Measurements from ENCODE around the gene DRC1. TPM values are rescaled to one million over a fixed set of nuclear protein-coding genes. Genes with fewer than 3 reads are reported as not detected.
"Not testable (repeated sequence)": the region's sequence is repeated elsewhere in the genome, so short reads cannot be mapped to it uniquely, and the experiment has no call there.

DRC1 gene
- total RNA-seq (ENCODE audit: unreplicated experiment) = 2.3 TPM
- long read RNA-seq, partial matches to known transcripts = 0 of 1 reads
- long read RNA-seq, other reads (novel, unspliced or antisense) = 1 of 1 reads

GRCh38 chr2:26401739-26402541 is at the start of gene DRC1:
TSS of gene DRC1 (plus strand) at chr2:26401920. CDS start at chr2:26401990, 70 bp downstream.
- peaks cover 8% of the 10 kb centered on the region for H3K4me1 Mint-ChIP-seq (ENCODE audit: low read depth, unreplicated experiment)
- peak within 1 kb of the TSS; percentile 78 for H3K27ac Mint-ChIP-seq (ENCODE audit: unreplicated experiment)
- peak; percentile 97 for DNase-seq
- no peak for TF ChIP-seq CTCF (IDR thresholded peaks at IDR 0.05; ENCODE audit: partially characterized antibody, unreplicated experiment)
- H3K27me3 Mint-ChIP-seq (ENCODE audit: unreplicated experiment) = peaks cover 2% of the 10 kb centered on the region
- H3K4me3 Mint-ChIP-seq (ENCODE audit: unreplicated experiment) = peak within 1 kb of the TSS; percentile 81
- no peaks in the 10 kb centered on the region for H3K9me3 Mint-ChIP-seq (ENCODE audit: unreplicated experiment)
- no peaks in the 10 kb centered on the region for H3K36me3 Mint-ChIP-seq (ENCODE audit: unreplicated experiment)

GRCh38 chr2:26352892-26353291 is 48.8 kb upstream of the DRC1 start:
- Mint-ChIP-seq H3K4me1 (ENCODE audit: low read depth, unreplicated experiment) (peaks cover 5% of the 10 kb centered on the region), H3K27ac (ENCODE audit: unreplicated experiment) (no peak overlapping the region), H3K4me3 (ENCODE audit: unreplicated experiment) (no peak overlapping the region), H3K9me3 (ENCODE audit: unreplicated experiment) (peaks cover 2% of the 10 kb centered on the region), H3K27me3 (ENCODE audit: unreplicated experiment) (no peaks in the 10 kb centered on the region), H3K36me3 (ENCODE audit: unreplicated experiment) (no peaks in the 10 kb centered on the region)
- no peak for DNase-seq
- no peak for TF ChIP-seq CTCF (IDR thresholded peaks at IDR 0.05; ENCODE audit: partially characterized antibody, unreplicated experiment)

- H3K36me3 Mint-ChIP-seq (ENCODE audit: unreplicated experiment); DNase-seq; H3K4me1 Mint-ChIP-seq (ENCODE audit: low read depth, unreplicated experiment); H3K27me3 Mint-ChIP-seq (ENCODE audit: unreplicated experiment); H3K27ac Mint-ChIP-seq (ENCODE audit: unreplicated experiment); H3K9me3 Mint-ChIP-seq (ENCODE audit: unreplicated experiment); H3K4me3 Mint-ChIP-seq (ENCODE audit: unreplicated experiment): not testable (repeated sequence)
These were observed 47.3 kb upstream of the DRC1 start for GRCh38 chr2:26354469-26354868.

- Mint-ChIP-seq H3K4me3 (ENCODE audit: unreplicated experiment) (no peak overlapping the region), H3K9me3 (ENCODE audit: unreplicated experiment) (no peaks in the 10 kb centered on the region), H3K4me1 (ENCODE audit: low read depth, unreplicated experiment) (no peaks in the 10 kb centered on the region), H3K36me3 (ENCODE audit: unreplicated experiment) (no peaks in the 10 kb centered on the region), H3K27me3 (ENCODE audit: unreplicated experiment) (no peaks in the 10 kb centered on the region), H3K27ac (ENCODE audit: unreplicated experiment) (no peak overlapping the region)
- DNase-seq = no peak
- no peak for TF ChIP-seq CTCF (IDR thresholded peaks at IDR 0.05; ENCODE audit: partially characterized antibody, unreplicated experiment)
These were observed 46.4 kb upstream of the DRC1 start for GRCh38 chr2:26355038-26355995.

GRCh38 chr2:26356111-26356510 is 45.6 kb upstream of the DRC1 start:
- DNase-seq = no peak
- Mint-ChIP-seq H3K4me3 (ENCODE audit: unreplicated experiment) (no peak overlapping the region), H3K27ac (ENCODE audit: unreplicated experiment) (no peak overlapping the region)

More at GRCh38 chr2:26356111-26356510, 45.6 kb upstream of the DRC1 start:
- TF ChIP-seq CTCF (IDR thresholded peaks at IDR 0.05; ENCODE audit: partially characterized antibody, unreplicated experiment) = no peak
- Mint-ChIP-seq H3K27me3 (ENCODE audit: unreplicated experiment) (no peaks in the 10 kb centered on the region), H3K4me1 (ENCODE audit: low read depth, unreplicated experiment) (no peaks in the 10 kb centered on the region), H3K9me3 (ENCODE audit: unreplicated experiment) (no peaks in the 10 kb centered on the region), H3K36me3 (ENCODE audit: unreplicated experiment) (no peaks in the 10 kb centered on the region)
